Fibroblast of mammary gland (primary cell): ENCODE measurements around the gene CERS6.

ENCODE experiments used
- DNase-seq: peaks from one replicate; pipeline ENCODE4 v3.0.0-alpha.2; 2010; ENCODE audit warnings: low read depth
- H3K4me3 ChIP-seq: 2 replicates; pipeline ENCODE4 v1.5.1; 2011; ENCODE audit warnings: low read depth, mild to moderate bottlenecking, low read length, moderate library complexity; ENCODE audit not compliant: control insufficient read depth
- CTCF ChIP-seq: conservative IDR thresholded peaks from 2 replicates; pipeline ENCODE4 v1.5.1; 2011; ENCODE audit warnings: low read depth, low read length, inconsistent platforms; ENCODE audit not compliant: control insufficient read depth, insufficient read depth

Gene CERS6

GRCh38 chr2:168452781-168453180 is 3.3 kb upstream of the CERS6 start:
- H3K4me3 ChIP-seq = no peak overlapping the region
- no peak for DNase-seq
- TF ChIP-seq CTCF = no peak

DNA sequence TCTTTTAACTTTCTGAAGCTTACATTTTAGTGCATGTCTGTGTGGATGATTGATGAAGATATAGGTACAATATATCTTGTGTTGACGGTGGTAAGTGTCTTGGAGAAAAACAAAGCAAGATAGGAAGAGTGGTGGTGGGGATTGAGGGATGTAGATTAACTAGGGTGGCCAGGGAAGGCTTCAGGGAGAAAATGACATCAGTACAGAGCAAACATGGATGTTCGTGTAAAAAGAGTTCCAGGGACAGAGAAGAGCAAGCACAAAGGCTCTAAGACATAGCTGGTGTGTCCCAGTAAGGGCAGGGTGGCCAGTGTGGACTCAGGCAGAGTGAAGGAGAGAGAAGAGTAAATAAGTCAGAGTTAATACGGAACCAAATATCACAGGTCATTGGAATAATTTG is 2.7 kb upstream of the CERS6 start:
- no peak overlapping the region for H3K4me3 ChIP-seq
- DNase-seq = no peak
- TF ChIP-seq CTCF = no peak

GRCh38 chr2:168454737-168455644 is 1.1 kb upstream of the CERS6 start:
- no peak for TF ChIP-seq CTCF
- peak overlapping the region; percentile 72 for H3K4me3 ChIP-seq
- DNase-seq = no peak

- peak; percentile 24 for DNase-seq
- TF ChIP-seq CTCF = no peak
- peak overlapping the region; percentile 94 for H3K4me3 ChIP-seq
Observed at GRCh38 chr2:168456521-168457189, 583 bp downstream of the CERS6 start.

GRCh38 chr2:168457190-168457895 is 1.3 kb downstream of the CERS6 start:
- H3K4me3 ChIP-seq = peak overlapping the region; percentile 94
- no peak for TF ChIP-seq CTCF
- no peak for DNase-seq

- no peak for DNase-seq
- no peak for TF ChIP-seq CTCF
- H3K4me3 ChIP-seq = no peak overlapping the region
Observed at GRCh38 chr2:168458139-168458538, 2.1 kb downstream of the CERS6 start.
